Loucy (cell line): Measurements from ENCODE around the gene NAA30.

ENCODE experiments used
- CTCF ChIP-seq: fragments of 200-600 bp; sonication (generic); conservative IDR thresholded peaks from 2 replicates; pipeline ENCODE4 v1.5.1; 2014; ENCODE audit warnings: mild to moderate bottlenecking, antibody characterized with exemption, low read length
- EZH2phosphoT487 ChIP-seq: fragments of 200-600 bp; IDR thresholded peaks from 2 replicates; pipeline ENCODE4 v1.6.1; 2018; ENCODE audit warnings: antibody characterized with exemption, mild to moderate bottlenecking, moderate library complexity, borderline replicate concordance

- TF ChIP-seq CTCF (no peak), EZH2phosphoT487 (no peak)
These were observed at the start of gene NAA30 for GRCh38 chr14:57390037-57390805.
